NCI-H69 (cell line): ENCODE results near the gene TGFBR2.
A peak's percentile ranks its signal among the peaks of the same experiment; 100 is the strongest.

Experiments used
- DNase-seq: peaks from one replicate; lab custom pipeline; 2025; lab: John Stamatoyannopoulos, UW

The TGFBR2 gene

DNA sequence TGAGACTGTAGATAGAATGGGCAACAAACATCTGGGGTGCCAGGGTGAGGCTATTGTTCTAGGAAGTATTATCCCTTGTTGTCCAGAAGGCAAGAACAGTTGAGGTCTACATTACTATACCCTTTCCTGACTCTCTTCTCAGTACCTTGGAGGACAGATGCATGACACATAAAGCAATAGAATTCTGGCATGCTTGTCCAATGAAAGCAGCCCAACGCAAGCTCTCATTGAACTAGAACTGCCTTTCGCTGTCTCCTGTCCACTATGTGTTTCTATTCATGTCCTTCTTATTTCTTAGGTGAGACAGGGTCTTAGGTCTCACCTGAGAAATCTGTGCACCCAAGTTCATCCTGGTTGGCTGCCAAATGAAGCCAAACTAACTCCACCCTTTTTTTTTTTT, 68.6 kb downstream of the TGFBR2 start:
- DNase-seq: no peak

- DNase-seq: no peak
Measured at GRCh38 chr3:30675774-30676173, 69.4 kb downstream of the TGFBR2 start.

GRCh38 chr3:30676424-30677346, 70.3 kb downstream of the TGFBR2 start:
- no peak for DNase-seq

DNA sequence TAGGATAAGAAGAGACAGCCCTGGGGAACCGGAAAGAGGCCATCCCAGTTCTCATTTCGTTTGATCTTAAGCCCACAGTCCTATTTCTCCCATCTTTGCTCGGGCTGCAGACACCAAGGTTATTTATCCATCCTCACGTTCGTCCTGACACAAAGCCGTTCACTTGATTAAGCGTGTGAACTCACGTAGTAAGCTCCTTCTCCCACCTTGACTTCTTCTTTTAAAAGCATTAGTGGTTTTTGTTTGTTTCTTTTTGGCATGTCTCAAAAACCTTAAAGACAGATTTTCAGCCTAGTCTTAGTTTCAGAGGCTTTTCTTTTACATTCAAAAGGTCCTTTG, 70.9 kb downstream of the TGFBR2 start:
- DNase-seq: no peak

DNA sequence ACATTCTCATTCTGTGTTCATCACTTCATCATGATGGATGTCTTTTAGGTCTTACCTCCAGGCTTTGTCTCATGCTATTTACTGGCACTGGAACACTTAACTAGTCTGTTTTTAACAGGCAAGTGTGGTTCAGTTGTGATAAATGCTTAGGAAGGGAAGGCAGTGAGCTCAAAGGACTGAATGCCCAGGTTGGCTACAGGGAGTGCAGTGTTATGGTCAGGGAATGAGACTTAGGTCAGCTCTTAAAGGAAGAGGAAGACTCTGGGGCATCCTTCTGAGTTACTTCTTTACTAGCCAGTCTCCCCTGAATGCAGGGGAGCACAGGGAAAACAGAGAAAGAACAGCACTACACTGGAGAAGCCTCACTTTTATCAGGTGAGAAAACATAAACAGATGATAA, 72.6 kb downstream of the TGFBR2 start:
- DNase-seq: no peak

DNA sequence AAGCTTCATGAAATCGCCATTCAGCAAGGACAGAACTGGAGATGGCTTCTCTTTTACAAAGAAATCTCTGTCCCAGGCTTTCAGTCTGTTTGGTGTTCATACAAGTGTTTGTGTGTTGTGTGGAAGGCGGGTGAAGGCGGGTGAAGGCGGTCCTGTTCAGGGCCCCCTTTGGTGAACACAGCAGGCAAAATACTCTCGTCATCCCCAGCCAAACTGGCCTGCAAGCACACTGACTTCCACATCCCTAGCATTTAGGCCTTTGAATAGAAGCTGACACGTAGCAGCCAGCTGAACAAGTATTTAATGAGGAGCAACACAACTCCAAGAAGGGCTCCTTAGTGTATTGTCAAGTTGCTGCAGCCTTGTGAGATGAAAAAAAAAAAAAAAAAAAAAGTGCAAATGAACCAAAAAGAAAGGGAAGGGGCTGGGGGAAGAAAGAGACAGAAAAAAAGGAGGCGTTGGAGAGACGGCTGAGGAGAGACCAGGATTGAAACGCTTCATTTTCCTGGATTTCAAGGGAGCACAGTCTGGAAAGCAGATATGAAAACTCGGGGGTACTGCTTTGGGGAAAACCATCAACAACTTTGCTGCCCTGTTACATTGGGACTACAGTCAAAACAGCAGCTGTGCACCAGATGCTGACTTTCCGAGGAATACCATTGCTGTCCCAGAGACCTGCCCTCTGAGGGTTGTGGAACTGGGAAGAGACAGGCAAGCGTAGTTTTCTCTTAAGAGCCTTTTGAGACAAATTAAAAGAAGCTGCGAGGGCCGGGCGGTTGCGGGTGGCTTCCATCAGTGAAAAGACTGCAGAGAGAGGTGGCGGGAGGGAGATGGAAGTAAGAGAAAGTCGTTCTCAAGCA, 74.6 kb downstream of the TGFBR2 start:
- DNase-seq: no peak

GRCh38 chr3:30681649-30682211, 75.3 kb downstream of the TGFBR2 start:
- no peak for DNase-seq

GRCh38 chr3:30682434-30683155, 76.2 kb downstream of the TGFBR2 start:
- DNase-seq: no peak

DNA sequence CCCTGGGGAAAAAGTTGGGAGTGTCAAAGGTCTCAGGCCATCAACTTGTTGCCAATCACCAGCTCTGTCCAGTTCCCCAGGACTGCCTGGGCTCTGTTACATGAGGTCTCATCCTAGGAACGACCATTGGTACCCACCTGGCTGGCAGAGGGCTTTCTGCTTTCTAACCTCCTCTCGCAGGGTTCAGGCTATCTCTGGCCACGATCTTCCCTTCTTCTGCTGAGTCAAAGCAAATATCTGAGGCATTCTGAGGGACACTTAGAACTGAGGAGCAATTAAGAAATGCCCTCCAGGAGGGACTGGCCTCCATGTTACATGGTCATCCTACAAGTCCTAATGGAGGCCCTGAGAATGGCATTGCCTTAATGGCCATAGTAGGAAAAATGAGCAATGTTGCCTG, 77.4 kb downstream of the TGFBR2 start:
- DNase-seq: no peak

DNA sequence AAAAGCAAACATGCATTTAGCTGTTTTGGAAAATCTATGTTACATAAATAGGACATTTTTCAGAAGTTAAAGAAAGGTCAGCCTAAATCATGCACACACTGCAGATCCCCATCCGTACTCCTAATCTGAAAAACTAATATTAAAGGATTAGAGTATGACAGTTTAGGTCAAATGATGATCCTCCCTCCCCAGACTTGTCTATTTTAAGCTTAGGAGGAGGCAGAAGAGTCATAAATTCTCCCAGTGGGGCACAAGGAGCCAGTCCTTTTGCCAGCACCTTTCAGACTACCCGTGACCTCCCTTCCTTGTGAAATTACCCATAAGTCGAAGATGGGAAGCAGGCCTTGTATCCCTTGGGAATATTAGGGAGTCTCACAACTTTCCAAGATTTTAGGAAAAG, 78.0 kb downstream of the TGFBR2 start:
- no peak for DNase-seq

GRCh38 chr3:30685267-30685667, 78.9 kb downstream of the TGFBR2 start:
- DNase-seq: no peak

- DNase-seq: no peak
Measured at GRCh38 chr3:30686176-30686575, 79.8 kb downstream of the TGFBR2 start.

DNA sequence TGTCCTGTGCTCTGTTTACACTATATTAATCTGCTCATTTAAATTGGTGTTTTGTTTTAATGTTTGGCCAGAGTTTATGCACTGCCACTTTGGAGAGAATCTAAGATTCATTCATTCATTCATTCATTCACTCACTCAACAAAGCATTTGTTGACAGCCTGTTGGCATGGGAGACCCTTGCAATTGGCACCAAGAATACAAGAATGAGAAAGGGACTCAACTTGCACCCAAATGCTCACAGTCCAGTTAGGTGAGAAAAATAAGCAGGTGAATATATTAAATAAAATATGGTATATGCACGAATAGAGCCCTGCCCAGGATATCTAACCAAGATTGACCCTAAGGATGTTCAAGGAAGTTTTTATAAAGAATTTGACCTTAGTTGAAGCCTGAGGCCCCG, 80.4 kb downstream of the TGFBR2 start:
- DNase-seq: no peak

- DNase-seq: no peak
Measured at GRCh38 chr3:30687930-30688570, 81.6 kb downstream of the TGFBR2 start.

DNA sequence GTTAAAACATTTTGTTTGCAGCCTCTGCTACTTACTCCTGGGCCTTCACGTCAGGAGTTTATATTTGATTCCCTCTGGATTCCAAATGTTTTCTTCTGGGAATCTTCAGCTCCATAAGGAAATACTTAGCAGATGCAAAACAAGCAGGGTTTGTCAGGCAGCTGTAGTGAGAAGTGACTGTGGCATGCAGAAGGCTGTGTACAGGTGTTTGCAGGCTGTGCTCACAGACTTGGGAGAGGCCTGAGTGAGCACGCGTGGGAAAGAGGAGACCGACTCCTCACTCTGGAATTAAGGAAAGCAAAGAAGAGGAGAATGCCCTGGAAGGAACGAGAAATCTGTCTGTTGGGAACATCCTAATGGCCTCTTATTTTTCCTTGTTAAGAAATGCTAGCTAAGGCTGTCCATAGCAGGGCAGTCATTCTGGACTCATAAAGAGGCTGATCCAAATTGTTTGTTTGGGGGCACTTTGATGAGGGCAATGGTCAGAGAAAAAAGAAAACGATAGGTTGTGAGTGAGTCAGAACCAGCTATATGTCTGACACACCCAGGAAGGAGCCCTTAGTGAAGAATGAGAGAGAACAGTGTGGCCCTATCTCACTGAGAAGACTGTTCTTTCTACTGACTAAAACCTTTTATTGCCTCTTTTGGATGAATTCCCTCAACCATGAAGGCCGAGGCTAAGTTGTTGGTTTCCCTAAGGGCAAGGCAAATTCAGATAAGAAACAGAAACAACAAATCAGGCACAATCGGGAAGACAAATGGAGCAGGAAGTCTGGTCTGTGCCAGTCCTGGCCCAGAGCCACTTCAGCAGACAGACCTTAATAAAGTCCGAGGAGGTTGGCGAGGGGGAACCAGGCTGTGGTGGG, 82.6 kb downstream of the TGFBR2 start:
- DNase-seq: peak; percentile 83

DNA sequence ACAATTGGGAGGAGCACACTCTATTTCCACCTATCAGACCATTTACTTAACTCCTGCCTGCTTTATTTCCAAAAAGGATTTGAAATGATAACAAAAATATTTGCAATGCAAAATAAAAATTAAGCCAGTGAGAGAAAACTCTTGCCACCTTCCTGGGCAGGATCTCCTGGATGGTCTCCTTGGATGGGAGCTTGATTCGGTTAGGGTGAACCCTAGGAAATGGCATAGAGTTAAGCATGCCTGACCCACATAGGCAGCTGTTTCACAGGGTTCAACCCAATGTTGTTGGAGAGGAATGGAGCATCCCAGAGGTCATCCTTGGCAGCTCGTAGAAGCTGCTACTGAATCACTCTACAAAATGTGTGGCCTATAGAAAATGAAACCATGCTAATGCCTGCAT, 83.8 kb downstream of the TGFBR2 start:
- no peak for DNase-seq

- DNase-seq: peak; percentile 4
Measured at GRCh38 chr3:30691249-30691880, 85.0 kb downstream of the TGFBR2 start.

GRCh38 chr3:30691944-30692343, 85.5 kb downstream of the TGFBR2 start:
- DNase-seq: no peak

DNA sequence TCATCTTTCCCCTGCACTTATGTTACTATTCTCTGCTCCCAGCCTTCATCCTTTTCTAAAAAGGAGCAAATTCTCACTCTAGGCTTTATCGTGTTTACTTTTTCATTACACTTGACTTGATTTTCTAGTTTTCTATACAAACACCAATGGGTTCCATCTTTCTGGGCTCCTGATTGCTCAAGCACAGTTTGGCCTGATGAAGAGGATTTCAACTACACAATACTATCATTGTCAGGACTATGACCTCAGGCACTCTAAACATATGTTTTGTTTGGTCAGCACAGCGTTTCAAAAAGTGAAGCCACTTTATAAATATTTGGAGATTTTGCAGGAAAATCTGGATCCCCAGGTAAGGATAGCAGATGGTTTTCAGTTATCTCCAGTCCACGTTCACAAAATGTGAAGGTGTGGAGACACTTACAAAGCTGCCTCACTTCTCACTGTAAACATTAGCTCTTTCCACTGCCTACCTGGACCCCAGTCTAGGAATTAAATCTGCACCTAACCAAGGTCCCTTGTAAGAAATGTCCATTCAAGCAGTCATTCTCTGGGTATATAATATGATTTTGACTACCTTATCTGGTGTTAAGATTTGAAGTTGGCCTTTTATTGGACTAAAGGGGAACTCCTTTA, 86.2 kb downstream of the TGFBR2 start:
- no peak for DNase-seq
